Measurements from ENCODE around the gene TBCCD1.
"Not testable (repeated sequence)": the region's sequence is repeated elsewhere in the genome, so short reads cannot be mapped to it uniquely, and the experiment has no call there.

Gene TBCCD1

GRCh38 chr3:186598108-186598784 is 31.1 kb upstream of the TBCCD1 start:
- H3K27ac ChIP-seq, result no peak overlapping the region
- no peak overlapping the region for H3K4me3 ChIP-seq

GRCh38 chr3:186596568-186597287 is 29.6 kb upstream of the TBCCD1 start:
- H3K27ac ChIP-seq, result no peak overlapping the region
- H3K4me3 ChIP-seq, result no peak overlapping the region

- no peak overlapping the region for H3K4me3 ChIP-seq
- H3K27ac ChIP-seq, result no peak overlapping the region
Observed at GRCh38 chr3:186594591-186595113, 27.5 kb upstream of the TBCCD1 start.

GRCh38 chr3:186593862-186594261 is 26.7 kb upstream of the TBCCD1 start:
- Histone ChIP-seq H3K27ac (no peak overlapping the region), H3K4me3 (no peak overlapping the region)

GRCh38 chr3:186592682-186593081 is 25.5 kb upstream of the TBCCD1 start:
- Histone ChIP-seq H3K27ac (no peak overlapping the region), H3K4me3 (no peak overlapping the region)

GRCh38 chr3:186590580-186591295 is 23.6 kb upstream of the TBCCD1 start:
- peak overlapping the region in 2 of 21 experiments; percentile 19 to 41 for H3K27ac ChIP-seq
- H3K4me3 ChIP-seq, result no peak overlapping the region

- Histone ChIP-seq H3K27ac (peak overlapping the region in 3 of 21 experiments; percentile 19 to 52 (median 41)), H3K4me3 (no peak overlapping the region)
Observed at GRCh38 chr3:186589856-186590579, 22.9 kb upstream of the TBCCD1 start.

- Histone ChIP-seq H3K27ac (peak overlapping the region in 5 of 21 experiments; percentile 5 to 37 (median 29)), H3K4me3 (no peak overlapping the region)
Observed at GRCh38 chr3:186589121-186589520, 22.0 kb upstream of the TBCCD1 start.

- Histone ChIP-seq H3K27ac (peak overlapping the region in 7 of 21 experiments; percentile 5 to 54 (median 29)), H3K4me3 (no peak overlapping the region)
Observed at GRCh38 chr3:186588632-186589031, 21.5 kb upstream of the TBCCD1 start.

GRCh38 chr3:186587183-186587582 is 20.0 kb upstream of the TBCCD1 start:
- H3K4me3 ChIP-seq, result no peak overlapping the region

GRCh38 chr3:186586245-186586644 is 19.1 kb upstream of the TBCCD1 start:
- not testable (repeated sequence) for H3K27ac ChIP-seq, H3K4me3 ChIP-seq

More at GRCh38 chr3:186587183-186587582, 20.0 kb upstream of the TBCCD1 start:
- H3K27ac ChIP-seq, result no peak overlapping the region

- Histone ChIP-seq H3K4me3 (no peak overlapping the region), H3K27ac (no peak overlapping the region)
Observed at GRCh38 chr3:186583831-186584230, 16.7 kb upstream of the TBCCD1 start.

- Histone ChIP-seq H3K27ac (no peak overlapping the region), H3K4me3 (no peak overlapping the region)
Observed at GRCh38 chr3:186582541-186582940, 15.4 kb upstream of the TBCCD1 start.

- H3K27ac ChIP-seq, result no peak overlapping the region
- no peak overlapping the region for H3K4me3 ChIP-seq
Observed at GRCh38 chr3:186580785-186581184, 13.6 kb upstream of the TBCCD1 start.

GRCh38 chr3:186577521-186577920 is 10.4 kb upstream of the TBCCD1 start:
- H3K27ac ChIP-seq, result no peak overlapping the region

GRCh38 chr3:186571644-186572013 is 4.5 kb upstream of the TBCCD1 start:
- Histone ChIP-seq H3K4me3 (peak overlapping the region in 6 of 7 experiments; percentile 65 to 96 (median 81)), H3K27ac (peak overlapping the region in 4 of 21 experiments; percentile 90 to 95 (median 95))

More at GRCh38 chr3:186577521-186577920, 10.4 kb upstream of the TBCCD1 start:
- H3K4me3 ChIP-seq, result no peak overlapping the region

- H3K4me3 ChIP-seq, result peak overlapping the region; percentile 65 to 96 (median 84)
- H3K27ac ChIP-seq, result peak overlapping the region; percentile 71 to 97 (median 95)
Observed at GRCh38 chr3:186570941-186571643, 4.0 kb upstream of the TBCCD1 start.

- H3K4me3 ChIP-seq, result peak within 1 kb of the TSS; percentile 65 to 96 (median 84)
- H3K27ac ChIP-seq, result peak within 1 kb of the TSS; percentile 71 to 97 (median 95)
Observed at GRCh38 chr3:186570096-186570940, 3.2 kb upstream of the TBCCD1 start, which contains the start of gene DNAJB11. Gene DNAJB11, plus strand, starts transcription at chr3:186570720. Its CDS starts 178 bp downstream, at chr3:186570898.

Measured in skin epidermis (tissue), 12 donors.